SU-DHL-6 (cell line): ENCODE measurements around the gene NBEA.

ENCODE experiments used
- H2AFZ ChIP-seq: fragments of 200-600 bp; sonication (generic); 2 replicates; pipeline ENCODE4 v1.6.1; 2014; ENCODE audit warnings: low read depth, mild to moderate bottlenecking, moderate library complexity, mixed read lengths, antibody characterized with exemption, low read length; ENCODE audit not compliant: severe bottlenecking
- H3F3A ChIP-seq: fragments of 200-600 bp; shearing (Covaris generic); 2 replicates; pipeline ENCODE4 v1.6.0; 2016; ENCODE audit warnings: antibody characterized with exemption, mild to moderate bottlenecking; ENCODE audit not compliant: insufficient read depth
- H3K27ac ChIP-seq: fragments of 200-600 bp; sonication (generic); 2 replicates; pipeline ENCODE4 v1.5.1; 2016; ENCODE audit warnings: low read depth, mild to moderate bottlenecking, low read length, moderate library complexity, mixed read lengths
- H3K27me3 ChIP-seq: fragments of 200-600 bp; sonication (generic), shearing (Covaris generic); 2 replicates; pipeline ENCODE4 v1.6.0; 2014; ENCODE audit warnings: mild to moderate bottlenecking, low read length
- H3K36me3 ChIP-seq: fragments of 200-600 bp; sonication (generic); 2 replicates; pipeline ENCODE4 v1.6.1; 2014; ENCODE audit warnings: mild to moderate bottlenecking, low read length, mixed read lengths
- H3K4me2 ChIP-seq: fragments of 300-600, 200-600 bp; shearing (Covaris generic), sonication (generic); 2 replicates; pipeline ENCODE4 v1.6.0; 2014; ENCODE audit warnings: low read length, low read depth, mild to moderate bottlenecking; ENCODE audit not compliant: poor library complexity, severe bottlenecking
- H3K4me3 ChIP-seq: fragments of 200-600 bp; sonication (generic); 2 replicates; pipeline ENCODE4 v1.5.1; 2014; ENCODE audit warnings: antibody characterized with exemption, low read length, mild to moderate bottlenecking, mixed read lengths; ENCODE audit not compliant: insufficient read depth, poor library complexity, severe bottlenecking
- H3K79me2 ChIP-seq: fragments of 200-600 bp; sonication (generic); 2 replicates; pipeline ENCODE4 v1.6.1; 2014; ENCODE audit warnings: mild to moderate bottlenecking, low read length, moderate library complexity; ENCODE audit not compliant: insufficient read depth
- H3K9ac ChIP-seq: fragments of 200-600 bp; sonication (generic); 2 replicates; pipeline ENCODE4 v1.7.0; 2014; ENCODE audit warnings: mild to moderate bottlenecking, low read length
- H3K9me2 ChIP-seq: fragments of 200-600 bp; sonication (generic); replicated peaks from 2 replicates; pipeline ENCODE4 v1.6.1; 2014; ENCODE audit warnings: low read length; ENCODE audit not compliant: insufficient read depth
- H3K9me3 ChIP-seq: fragments of 200-600 bp; sonication (generic); 2 replicates; pipeline ENCODE4 v1.6.1; 2014; ENCODE audit warnings: low read length, mixed read lengths; ENCODE audit not compliant: insufficient read depth
- H4K20me1 ChIP-seq: fragments of 200-600 bp; sonication (generic); 2 replicates; pipeline ENCODE4 v1.6.1; 2014; ENCODE audit warnings: low read depth, mild to moderate bottlenecking, antibody characterized with exemption, low read length, moderate library complexity, mixed read lengths
- CTCF ChIP-seq: fragments of 200-600 bp; sonication (generic); IDR thresholded peaks from one replicate; pipeline ENCODE4 v1.5.1; 2017; ENCODE audit warnings: antibody characterized with exemption, mild to moderate bottlenecking, low read length, moderate library complexity; ENCODE audit not compliant: insufficient read depth, poor library complexity, severe bottlenecking
- EZH2phosphoT487 ChIP-seq: fragments of 200-600 bp; sonication (generic), shearing (Covaris generic); conservative IDR thresholded peaks from 2 replicates; pipeline ENCODE4 v1.6.1; 2018; ENCODE audit warnings: mild to moderate bottlenecking, antibody characterized with exemption, low read length, moderate library complexity, mixed read lengths

Gene NBEA

GRCh38 chr13:35144166-35144890 lies 202.3 kb downstream of the NBEA start:
- Histone ChIP-seq H3K79me2 (no peaks in the 10 kb centered on the region), H3K9me2 (no peaks in the 10 kb centered on the region), H3K36me3 (no peaks in the 10 kb centered on the region), H3K27ac (no peak overlapping the region), H3K4me3 (no peak overlapping the region), H2AFZ (no peak overlapping the region), H3K4me2 (no peak overlapping the region), H3K9me3 (no peaks in the 10 kb centered on the region), H4K20me1 (no peaks in the 10 kb centered on the region), H3K9ac (no peak overlapping the region), H3K27me3 (no peaks in the 10 kb centered on the region), H3F3A (no peaks in the 10 kb centered on the region)
- TF ChIP-seq EZH2phosphoT487 (no peak), CTCF (no peak)

GRCh38 chr13:35146686-35147085 lies 204.6 kb downstream of the NBEA start:
- no peaks in the 10 kb centered on the region for H4K20me1 ChIP-seq
- H3K9ac ChIP-seq = no peak overlapping the region
- no peaks in the 10 kb centered on the region for H3K79me2 ChIP-seq
- no peaks in the 10 kb centered on the region for H3K36me3 ChIP-seq
- H3F3A ChIP-seq = no peaks in the 10 kb centered on the region
- no peaks in the 10 kb centered on the region for H3K27me3 ChIP-seq
- H3K4me3 ChIP-seq = no peak overlapping the region
- no peaks in the 10 kb centered on the region for H3K9me3 ChIP-seq
- no peak for TF ChIP-seq EZH2phosphoT487
- H3K27ac ChIP-seq = no peak overlapping the region
- H2AFZ ChIP-seq = no peak overlapping the region
- no peak overlapping the region for H3K4me2 ChIP-seq
- H3K9me2 ChIP-seq = no peaks in the 10 kb centered on the region

GRCh38 chr13:35157143-35157755 lies 215.2 kb downstream of the NBEA start:
- no peaks in the 10 kb centered on the region for H4K20me1 ChIP-seq
- no peak overlapping the region for H3K4me2 ChIP-seq
- no peaks in the 10 kb centered on the region for H3K9me2 ChIP-seq
- no peak overlapping the region for H3K9ac ChIP-seq
- no peaks in the 10 kb centered on the region for H3F3A ChIP-seq
- no peaks in the 10 kb centered on the region for H3K79me2 ChIP-seq
- no peak overlapping the region for H3K27ac ChIP-seq
- H3K36me3 ChIP-seq = no peaks in the 10 kb centered on the region
- H3K4me3 ChIP-seq = no peak overlapping the region
- H3K27me3 ChIP-seq = no peaks in the 10 kb centered on the region
- no peaks in the 10 kb centered on the region for H3K9me3 ChIP-seq
- TF ChIP-seq CTCF (peak; percentile 57), EZH2phosphoT487 (no peak)
- H2AFZ ChIP-seq = no peak overlapping the region

GRCh38 chr13:35159041-35159440 lies 217.0 kb downstream of the NBEA start:
- H3K36me3 ChIP-seq = no peaks in the 10 kb centered on the region
- H3K9ac ChIP-seq = no peak overlapping the region
- no peak overlapping the region for H2AFZ ChIP-seq
- H3K27me3 ChIP-seq = no peaks in the 10 kb centered on the region
- H3K4me2 ChIP-seq = no peak overlapping the region
- TF ChIP-seq EZH2phosphoT487 (no peak), CTCF (no peak)
- H3K9me2 ChIP-seq = no peaks in the 10 kb centered on the region
- no peak overlapping the region for H3K27ac ChIP-seq
- no peak overlapping the region for H3K4me3 ChIP-seq
- no peaks in the 10 kb centered on the region for H3K79me2 ChIP-seq
- no peaks in the 10 kb centered on the region for H4K20me1 ChIP-seq
- no peaks in the 10 kb centered on the region for H3F3A ChIP-seq
- H3K9me3 ChIP-seq = no peaks in the 10 kb centered on the region
